HG03280 (cell line): Measurements from ENCODE around the gene SART3.
"Not testable (repeated sequence)": the region's sequence is repeated elsewhere in the genome, so short reads cannot be mapped to it uniquely, and the experiment has no call there.

Source experiments
- ATAC-seq: cut with Tn5 transposase; IDR thresholded peaks from one replicate; pipeline ENCODE4 v1.9.1; 2021; ENCODE audit warnings: mild to moderate bottlenecking, moderate library complexity; ENCODE audit not compliant: unreplicated experiment

SART3 gene

GRCh38 chr12:108582509-108582908, 21.5 kb upstream of the SART3 start:
- ATAC-seq = no peak

GRCh38 chr12:108581311-108582227, 20.6 kb upstream of the SART3 start:
- no peak for ATAC-seq

- ATAC-seq = no peak
Observed at GRCh38 chr12:108580531-108580930, 19.6 kb upstream of the SART3 start.

GRCh38 chr12:108578813-108579212, 17.8 kb upstream of the SART3 start:
- ATAC-seq = no peak

GRCh38 chr12:108578264-108578663, 17.3 kb upstream of the SART3 start:
- no peak for ATAC-seq

GRCh38 chr12:108577458-108577857, 16.5 kb upstream of the SART3 start:
- ATAC-seq = no peak

GRCh38 chr12:108576660-108577234, 15.8 kb upstream of the SART3 start:
- ATAC-seq = no peak

GRCh38 chr12:108575199-108575912, 14.4 kb upstream of the SART3 start:
- ATAC-seq = no peak

- not testable (repeated sequence) for ATAC-seq
Observed at GRCh38 chr12:108574276-108574675, 13.3 kb upstream of the SART3 start.

- no peak for ATAC-seq
Observed at GRCh38 chr12:108573317-108573716, 12.3 kb upstream of the SART3 start.

- no peak for ATAC-seq
Observed at GRCh38 chr12:108572166-108572790, 11.3 kb upstream of the SART3 start.

GRCh38 chr12:108571609-108572165, 10.7 kb upstream of the SART3 start:
- ATAC-seq = no peak

GRCh38 chr12:108570743-108571608, 10.0 kb upstream of the SART3 start:
- no peak for ATAC-seq

GRCh38 chr12:108568338-108569154, 7.6 kb upstream of the SART3 start:
- peak; percentile 77 for ATAC-seq

GRCh38 chr12:108567406-108568337, 6.7 kb upstream of the SART3 start:
- ATAC-seq = no peak

- no peak for ATAC-seq
Observed at GRCh38 chr12:108566452-108566851, 5.5 kb upstream of the SART3 start.

GRCh38 chr12:108565976-108566375, 5.0 kb upstream of the SART3 start:
- ATAC-seq = no peak

GRCh38 chr12:108565146-108565545, 4.2 kb upstream of the SART3 start:
- no peak for ATAC-seq
